ENCODE results near the gene EFCAB5.
"Not testable (repeated sequence)": the region's sequence is repeated elsewhere in the genome, so short reads cannot be mapped to it uniquely, and the experiment has no call there.

EFCAB5 gene

GRCh38 chr17:30116345-30116660, 174.9 kb downstream of the EFCAB5 start:
- no peaks in the 10 kb centered on the region for H3K27me3 Mint-ChIP-seq (ENCODE audit: low read depth)
- peak overlapping the region; percentile 97 to 98 (median 97) for H3K4me3 Mint-ChIP-seq
- no peaks in the 10 kb centered on the region for H3K9me3 Mint-ChIP-seq
- H3K36me3 Mint-ChIP-seq (ENCODE audit: low read depth): peaks cover 12% of the 10 kb centered on the region
- H3K4me1 Mint-ChIP-seq: peaks cover 26% of the 10 kb centered on the region
- peak overlapping the region; percentile 98 to 99 (median 99) for H3K27ac Mint-ChIP-seq
- TF ChIP-seq, protein P1, sequence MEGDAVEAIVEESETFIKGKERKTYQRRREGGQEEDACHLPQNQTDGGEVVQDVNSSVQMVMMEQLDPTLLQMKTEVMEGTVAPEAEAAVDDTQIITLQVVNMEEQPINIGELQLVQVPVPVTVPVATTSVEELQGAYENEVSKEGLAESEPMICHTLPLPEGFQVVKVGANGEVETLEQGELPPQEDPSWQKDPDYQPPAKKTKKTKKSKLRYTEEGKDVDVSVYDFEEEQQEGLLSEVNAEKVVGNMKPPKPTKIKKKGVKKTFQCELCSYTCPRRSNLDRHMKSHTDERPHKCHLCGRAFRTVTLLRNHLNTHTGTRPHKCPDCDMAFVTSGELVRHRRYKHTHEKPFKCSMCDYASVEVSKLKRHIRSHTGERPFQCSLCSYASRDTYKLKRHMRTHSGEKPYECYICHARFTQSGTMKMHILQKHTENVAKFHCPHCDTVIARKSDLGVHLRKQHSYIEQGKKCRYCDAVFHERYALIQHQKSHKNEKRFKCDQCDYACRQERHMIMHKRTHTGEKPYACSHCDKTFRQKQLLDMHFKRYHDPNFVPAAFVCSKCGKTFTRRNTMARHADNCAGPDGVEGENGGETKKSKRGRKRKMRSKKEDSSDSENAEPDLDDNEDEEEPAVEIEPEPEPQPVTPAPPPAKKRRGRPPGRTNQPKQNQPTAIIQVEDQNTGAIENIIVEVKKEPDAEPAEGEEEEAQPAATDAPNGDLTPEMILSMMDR (IDR thresholded peaks at IDR 0.05; ENCODE audit: unreplicated experiment in 3 of 3): no peak

DNA sequence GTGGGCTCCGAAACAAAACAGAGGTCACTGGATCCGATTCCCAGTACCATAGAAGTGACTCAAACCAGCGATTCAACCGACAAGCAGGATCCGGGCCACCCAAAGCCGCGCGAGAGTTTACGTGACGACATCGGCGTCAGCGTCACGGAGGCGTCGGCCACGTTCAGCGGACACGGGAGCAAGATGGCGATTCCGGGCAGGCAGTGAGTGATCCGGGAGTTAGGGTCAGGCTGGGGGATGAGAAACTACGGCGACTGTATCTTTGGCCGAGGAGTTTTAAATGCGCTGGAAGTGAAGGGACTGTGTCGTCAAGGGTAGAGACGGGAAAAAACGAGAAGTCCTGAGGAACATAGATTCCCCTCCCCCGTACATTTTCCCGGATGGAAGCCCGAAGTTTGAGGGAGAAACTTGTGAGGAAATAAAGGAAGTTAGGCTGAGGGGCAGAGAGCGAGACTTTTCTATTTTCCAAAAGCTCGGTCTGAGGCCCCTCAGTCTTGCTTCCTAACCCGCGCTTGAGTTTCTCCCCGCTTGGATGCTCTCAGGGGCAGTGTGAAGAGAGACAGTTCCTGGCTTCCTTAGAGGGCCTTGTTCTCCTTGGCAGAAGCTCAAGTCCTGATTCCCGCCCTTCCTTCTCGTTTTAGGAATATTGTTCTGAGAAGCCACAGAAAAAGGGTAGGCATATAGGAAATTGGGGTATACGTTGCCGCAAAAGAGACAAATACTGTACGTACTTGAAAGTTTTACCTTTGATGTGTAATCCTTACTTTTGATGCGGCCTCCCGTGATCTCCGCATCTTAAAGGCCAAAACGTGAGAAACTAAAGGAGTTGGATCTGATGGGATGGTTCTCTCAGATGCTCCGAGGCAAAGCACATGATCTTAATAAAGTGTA, 175.5 kb downstream of the EFCAB5 start, which contains the start of gene NSRP1:
TSS of gene NSRP1 (plus strand) at position 156 of the 891 bp plus-strand sequence. CDS start at position 184, 28 bp downstream.
- Mint-ChIP-seq H3K4me3 (peak within 1 kb of the TSS; percentile 97 to 98 (median 97)), H3K27me3 (ENCODE audit: low read depth) (no peaks in the 10 kb centered on the region), H3K9me3 (no peaks in the 10 kb centered on the region), H3K4me1 (peaks cover 26% of the 10 kb centered on the region), H3K27ac (peak within 1 kb of the TSS; percentile 98 to 99 (median 99)), H3K36me3 (ENCODE audit: low read depth) (peaks cover 16% of the 10 kb centered on the region)
- TF ChIP-seq, protein P1 (IDR thresholded peaks at IDR 0.05; ENCODE audit: unreplicated experiment in 3 of 3): no peak

GRCh38 chr17:30117675-30118081, 176.2 kb downstream of the EFCAB5 start:
- peaks cover 26% of the 10 kb centered on the region for H3K4me1 Mint-ChIP-seq
- peak overlapping the region; percentile 98 to 99 (median 99) for H3K27ac Mint-ChIP-seq
- no peaks in the 10 kb centered on the region for H3K9me3 Mint-ChIP-seq
- H3K4me3 Mint-ChIP-seq: peak overlapping the region; percentile 97 to 98 (median 97)
- H3K36me3 Mint-ChIP-seq (ENCODE audit: low read depth): peaks cover 18% of the 10 kb centered on the region
- no peaks in the 10 kb centered on the region for H3K27me3 Mint-ChIP-seq (ENCODE audit: low read depth)
- TF ChIP-seq, protein P1 (IDR thresholded peaks at IDR 0.05; ENCODE audit: unreplicated experiment in 3 of 3): no peak

- Mint-ChIP-seq H3K4me1 (peaks cover 26% of the 10 kb centered on the region), H3K27ac (peak overlapping the region; percentile 98 to 99 (median 99)), H3K4me3 (peak overlapping the region; percentile 97 to 98 (median 97)), H3K36me3 (ENCODE audit: low read depth) (peaks cover 18% of the 10 kb centered on the region)
- H3K27me3 Mint-ChIP-seq (ENCODE audit: low read depth); H3K9me3 Mint-ChIP-seq: not testable (repeated sequence)
These were observed 177.2 kb downstream of the EFCAB5 start for GRCh38 chr17:30118635-30119034.

DNA sequence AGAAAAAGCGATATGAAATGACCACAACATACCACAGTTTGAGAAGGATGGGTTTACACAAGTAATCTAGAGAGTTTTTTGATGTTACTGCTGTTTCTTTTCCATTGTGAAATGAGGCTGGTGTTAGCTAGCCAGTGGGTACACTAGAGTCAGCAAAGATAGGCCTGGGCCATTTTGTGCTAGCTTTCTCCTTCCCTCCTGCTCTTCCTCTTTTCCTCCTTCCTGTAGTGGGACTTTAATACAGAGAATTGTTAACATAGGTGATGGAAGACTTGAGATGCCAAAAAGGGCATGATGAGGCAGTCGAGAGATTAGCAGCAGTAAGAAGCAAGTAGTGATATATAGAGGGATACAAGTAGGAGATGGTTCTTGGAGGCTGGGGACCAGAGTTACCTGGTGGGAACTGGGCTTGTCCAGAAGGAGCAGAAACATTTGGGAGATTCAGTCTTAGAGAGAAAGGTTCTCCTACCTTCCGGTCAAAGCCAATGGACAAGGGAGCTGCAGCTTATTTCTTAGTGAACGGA, 182.9 kb downstream of the EFCAB5 start:
- Mint-ChIP-seq H3K9me3 (no peaks in the 10 kb centered on the region), H3K27me3 (ENCODE audit: low read depth) (no peaks in the 10 kb centered on the region), H3K4me3 (no peak overlapping the region), H3K4me1 (peaks cover 6% of the 10 kb centered on the region), H3K27ac (no peak overlapping the region), H3K36me3 (ENCODE audit: low read depth) (peaks cover 27% of the 10 kb centered on the region)
- TF ChIP-seq, protein P1 (IDR thresholded peaks at IDR 0.05; ENCODE audit: unreplicated experiment in 3 of 3): no peak

DNA sequence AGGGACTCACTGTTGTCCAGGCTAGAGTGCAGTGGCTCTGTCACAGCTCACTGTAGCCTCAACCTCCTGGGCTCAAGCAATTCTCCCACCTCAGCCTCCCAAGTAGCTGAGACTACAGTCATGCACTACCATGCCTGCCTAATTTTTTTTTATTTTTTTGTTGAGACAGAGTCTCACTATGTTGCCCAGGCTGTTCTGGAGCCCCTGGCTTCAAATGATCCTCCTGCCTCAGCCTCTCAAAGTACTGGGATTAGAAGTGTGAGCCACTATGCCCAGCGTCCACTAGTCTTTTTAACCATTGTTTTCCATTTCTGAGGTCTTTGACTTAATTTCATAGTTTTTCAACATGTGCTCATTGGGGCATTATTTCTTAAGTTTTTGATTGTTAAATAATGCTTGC, 188.7 kb downstream of the EFCAB5 start:
- Mint-ChIP-seq H3K9me3 (no peaks in the 10 kb centered on the region), H3K27me3 (ENCODE audit: low read depth) (no peaks in the 10 kb centered on the region), H3K4me1 (no peaks in the 10 kb centered on the region), H3K27ac (no peak overlapping the region), H3K36me3 (ENCODE audit: low read depth) (peaks cover 49% of the 10 kb centered on the region), H3K4me3 (no peak overlapping the region)
- TF ChIP-seq, protein P1 (IDR thresholded peaks at IDR 0.05; ENCODE audit: unreplicated experiment in 3 of 3): no peak
